Common myeloid progenitor, CD34-positive (primary cell): ENCODE measurements around the gene MSRB3.

ENCODE experiments used
- CTCF ChIA-PET: fragments of 350-600 bp; sonication (Branson Sonifier 250); formaldehyde crosslinking; loops from one replicate; lab custom pipeline; 2021; ENCODE audit warnings: antibody characterized with exemption; lab: Charles Lee
- POLR2A ChIA-PET: fragments of 350-600 bp; sonication (Branson Sonifier 250); formaldehyde crosslinking; loops from one replicate; lab custom pipeline; 2021; ENCODE audit warnings: antibody characterized with exemption; lab: Charles Lee
- DNase-seq, 3 donors: peaks; one replicate each; pipeline versions ENCODE4 v3.0.0 to v3.0.0-alpha.2; 2013
- H3K27ac ChIP-seq, 2 experiments: 1 replicate in 1 of 2; 2 replicates in 1 of 2; pipeline ENCODE4 v1.7.0; 2013; ENCODE audit warnings: inconsistent platforms in 2 of 2, low read length in 2 of 2, mild to moderate bottlenecking in 2 of 2, low read depth in 1 of 2, moderate library complexity in 1 of 2; ENCODE audit not compliant: severe bottlenecking in 2 of 2, insufficient read depth in 1 of 2, poor library complexity in 1 of 2
- H3K27me3 ChIP-seq, 5 experiments: replicated peaks in 2 of 5; 1 replicate in 3 of 5; 2 replicates in 2 of 5; pipeline versions ENCODE4 v1.6.1 to v1.7.0; 2013; ENCODE audit warnings: low read length in 4 of 5, mild to moderate bottlenecking in 2 of 5, moderate library complexity in 2 of 5, inconsistent platforms in 1 of 5; ENCODE audit not compliant: insufficient read depth in 5 of 5, control insufficient read depth in 4 of 5
- H3K36me3 ChIP-seq, 4 experiments: 1 replicate in 2 of 4; 2 replicates in 2 of 4; pipeline versions ENCODE4 v1.6.1 to v1.7.0; 2013; ENCODE audit warnings: low read length in 3 of 4, control low read depth in 1 of 4, mild to moderate bottlenecking in 1 of 4; ENCODE audit not compliant: control insufficient read depth in 4 of 4, insufficient read depth in 4 of 4
- H3K4me1 ChIP-seq, 4 experiments: 1 replicate in 3 of 4; 2 replicates in 1 of 4; pipeline versions ENCODE4 v1.6.1 to v1.7.1; 2013; ENCODE audit warnings: low read length in 3 of 4, mild to moderate bottlenecking in 3 of 4, control low read depth in 1 of 4, inconsistent platforms in 1 of 4, moderate library complexity in 1 of 4; ENCODE audit not compliant: control insufficient read depth in 4 of 4, insufficient read depth in 4 of 4; ENCODE audit errors: control extremely low read depth in 1 of 4
- H3K4me3 ChIP-seq, 7 experiments: 1 replicate in 4 of 7; 2 replicates in 3 of 7; pipeline versions ENCODE4 v1.5.1 to v1.7.0; 2013; ENCODE audit warnings: mild to moderate bottlenecking in 7 of 7, low read length in 6 of 7, moderate library complexity in 6 of 7, inconsistent platforms in 2 of 7, low read depth in 2 of 7, control low read depth in 1 of 7; ENCODE audit not compliant: insufficient read depth in 4 of 7, control insufficient read depth in 1 of 7; ENCODE audit errors: extremely low read depth in 1 of 7
- H3K9me3 ChIP-seq, 5 experiments: 1 replicate in 4 of 5; 2 replicates in 1 of 5; pipeline versions ENCODE4 v1.6.1 to v1.7.1; 2013; ENCODE audit warnings: low read length in 4 of 5, mild to moderate bottlenecking in 2 of 5, inconsistent platforms in 1 of 5, low read depth in 1 of 5, moderate library complexity in 1 of 5; ENCODE audit not compliant: control insufficient read depth in 4 of 5, insufficient read depth in 2 of 5; ENCODE audit errors: control extremely low read depth in 1 of 5
- WGBS: methylation state at CpG from one replicate; pipeline ENCODE4 v1.1.5; 2013; ENCODE audit not compliant: insufficient coverage; 5-methylcytosine and 5-hydroxymethylcytosine counted together

MSRB3 gene

GRCh38 chr12:65494537-65494936, 216.1 kb downstream of the MSRB3 start:
- no peak overlapping the region for H3K4me3 ChIP-seq
- H3K27ac ChIP-seq = no peak overlapping the region
- H3K36me3 ChIP-seq = no peaks in the 10 kb centered on the region
- H3K4me1 ChIP-seq = peaks cover 17 to 41% (median 31%) of the 10 kb centered on the region in 4 experiments
- POLR2A ChIA-PET = no interaction called here
- peaks cover 0 to 7% (median 0%) of the 10 kb centered on the region in 5 experiments for H3K27me3 ChIP-seq
- no peaks in the 10 kb centered on the region for H3K9me3 ChIP-seq
- 67% methylated on average over 1 of the region's 2 CpGs for WGBS
- DNase-seq = no peak
- CTCF ChIA-PET = no interaction called here

DNA sequence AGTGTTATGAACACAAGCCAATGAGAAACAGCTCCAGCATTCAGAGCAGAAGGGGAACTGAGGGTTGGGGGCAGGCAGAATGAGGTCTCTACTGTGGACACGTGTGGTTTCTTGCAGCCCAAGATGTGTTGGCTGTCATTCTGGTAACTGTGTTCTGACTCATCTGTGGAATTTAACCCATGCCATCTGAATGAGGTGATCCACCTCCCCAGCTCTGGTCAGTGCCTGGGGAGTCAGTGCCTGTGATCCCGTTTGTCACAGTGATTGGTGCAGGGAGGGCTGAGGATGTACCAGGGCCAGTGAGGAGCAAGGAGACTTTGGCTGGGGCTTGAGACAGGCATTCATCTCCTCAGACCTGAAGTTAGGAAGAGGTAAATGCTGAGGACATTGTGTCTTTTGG, 216.8 kb downstream of the MSRB3 start:
- DNase-seq = peak in 2 of 3 donors; percentile 50 to 59
- Histone ChIP-seq H3K27me3 (peaks cover 0 to 7% (median 0%) of the 10 kb centered on the region in 5 experiments), H3K4me3 (no peak overlapping the region), H3K9me3 (no peaks in the 10 kb centered on the region), H3K4me1 (peaks cover 17 to 41% (median 31%) of the 10 kb centered on the region in 4 experiments), H3K27ac (no peak overlapping the region), H3K36me3 (no peaks in the 10 kb centered on the region)
- 53% methylated on average over 2 of the region's 2 CpGs for WGBS
- POLR2A ChIA-PET = no interaction called here
- CTCF ChIA-PET = no interaction called here

GRCh38 chr12:65496617-65497016, 218.1 kb downstream of the MSRB3 start:
- H3K4me1 ChIP-seq = peaks cover 17 to 41% (median 31%) of the 10 kb centered on the region in 4 experiments
- WGBS = 37% methylated on average over 2 of the region's 2 CpGs
- no peak overlapping the region for H3K27ac ChIP-seq
- no peaks in the 10 kb centered on the region for H3K36me3 ChIP-seq
- ChIA-PET POLR2A (no interaction called here), CTCF (interaction anchor here (1.7 kb wide), 1 partner anchor 15 kb away, joined by 4 read pairs; no protein-coding TSS in a partner anchor)
- peaks cover 0 to 7% (median 0%) of the 10 kb centered on the region in 5 experiments for H3K27me3 ChIP-seq
- peak in 2 of 3 donors; percentile 33 to 47 for DNase-seq
- no peaks in the 10 kb centered on the region for H3K9me3 ChIP-seq
- H3K4me3 ChIP-seq = no peak overlapping the region

GRCh38 chr12:65497660-65498059, 219.2 kb downstream of the MSRB3 start:
- peaks cover 17 to 38% (median 29%) of the 10 kb centered on the region in 4 experiments for H3K4me1 ChIP-seq
- H3K4me3 ChIP-seq = no peak overlapping the region

GRCh38 chr12:65499167-65499566, 220.7 kb downstream of the MSRB3 start:
- H3K36me3 ChIP-seq = no peaks in the 10 kb centered on the region
- no peak overlapping the region for H3K27ac ChIP-seq
- ChIA-PET POLR2A (no interaction called here), CTCF (no interaction called here)
- H3K27me3 ChIP-seq = peaks cover 0 to 7% (median 0%) of the 10 kb centered on the region in 5 experiments
- H3K4me1 ChIP-seq = peaks cover 5 to 22% (median 17%) of the 10 kb centered on the region in 4 experiments
- H3K9me3 ChIP-seq = no peaks in the 10 kb centered on the region
- 100% methylated on average over 1 of the region's 7 CpGs for WGBS
- DNase-seq = no peak
- no peak overlapping the region for H3K4me3 ChIP-seq

More at GRCh38 chr12:65497660-65498059, 219.2 kb downstream of the MSRB3 start:
- Histone ChIP-seq H3K36me3 (no peaks in the 10 kb centered on the region), H3K27ac (no peak overlapping the region), H3K9me3 (no peaks in the 10 kb centered on the region), H3K27me3 (peaks cover 0 to 7% (median 0%) of the 10 kb centered on the region in 5 experiments)
- WGBS = 100% methylated on average over 2 of the region's 4 CpGs
- no peak for DNase-seq
- CTCF ChIA-PET = interaction anchor here (1.7 kb wide), 1 partner anchor 14 kb away, joined by 4 read pairs; no protein-coding TSS in a partner anchor
- POLR2A ChIA-PET = interaction anchor here (0.5 to 0.7 kb wide), 2 partner anchors 45 to 743 kb away, joined by 3 read pairs; no protein-coding TSS in a partner anchor

DNA sequence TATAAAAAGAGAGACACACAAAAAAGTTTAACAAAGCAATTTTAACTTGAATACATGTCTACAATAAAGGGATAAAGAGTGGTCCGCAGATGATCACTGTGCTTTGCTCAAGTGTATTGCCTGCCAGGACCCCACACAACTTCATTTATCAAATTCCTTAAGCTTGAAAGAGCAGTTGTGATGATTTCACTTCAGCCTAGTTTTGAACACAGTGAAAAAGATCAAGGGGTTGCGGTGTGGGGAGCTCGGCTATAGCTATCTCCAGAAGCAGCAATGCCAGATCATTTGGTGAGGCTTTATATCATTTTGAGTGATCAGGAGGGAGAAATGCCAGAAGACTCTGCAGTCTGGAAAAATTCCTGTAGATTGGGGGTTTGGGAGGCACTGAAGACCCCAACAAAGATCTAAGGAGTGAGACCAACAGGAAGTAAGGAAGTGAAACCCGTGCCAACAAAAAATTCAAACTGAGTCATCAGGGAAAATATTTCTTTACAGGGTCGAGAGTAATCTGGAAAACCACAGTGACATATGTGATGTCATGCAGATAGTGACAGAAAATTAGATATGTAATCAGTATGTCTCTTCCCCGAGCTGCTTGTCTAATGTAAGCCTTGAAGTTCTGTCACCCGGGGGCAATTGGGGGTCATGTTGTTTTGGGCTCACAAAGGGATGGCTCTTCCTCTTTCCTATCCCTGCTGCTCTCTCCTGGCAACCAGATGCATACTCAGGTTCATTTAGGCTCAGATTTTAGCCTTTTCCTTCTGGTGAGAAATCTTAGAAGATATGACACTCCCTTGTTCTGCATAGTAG, 221.8 kb downstream of the MSRB3 start:
- Histone ChIP-seq H3K27me3 (peaks cover 0 to 7% (median 0%) of the 10 kb centered on the region in 5 experiments), H3K4me3 (no peak overlapping the region), H3K4me1 (peaks cover 5 to 11% (median 6%) of the 10 kb centered on the region in 4 experiments), H3K9me3 (no peaks in the 10 kb centered on the region), H3K36me3 (no peaks in the 10 kb centered on the region), H3K27ac (no peak overlapping the region)
- 67% methylated on average over 6 of the region's 7 CpGs for WGBS
- DNase-seq = peak in 1 of 3 donors; percentile 17
- ChIA-PET POLR2A (no interaction called here), CTCF (interaction anchor here (0.5 kb wide), 1 partner anchor 186 kb away, joined by 3 read pairs; no protein-coding TSS in a partner anchor)

DNA sequence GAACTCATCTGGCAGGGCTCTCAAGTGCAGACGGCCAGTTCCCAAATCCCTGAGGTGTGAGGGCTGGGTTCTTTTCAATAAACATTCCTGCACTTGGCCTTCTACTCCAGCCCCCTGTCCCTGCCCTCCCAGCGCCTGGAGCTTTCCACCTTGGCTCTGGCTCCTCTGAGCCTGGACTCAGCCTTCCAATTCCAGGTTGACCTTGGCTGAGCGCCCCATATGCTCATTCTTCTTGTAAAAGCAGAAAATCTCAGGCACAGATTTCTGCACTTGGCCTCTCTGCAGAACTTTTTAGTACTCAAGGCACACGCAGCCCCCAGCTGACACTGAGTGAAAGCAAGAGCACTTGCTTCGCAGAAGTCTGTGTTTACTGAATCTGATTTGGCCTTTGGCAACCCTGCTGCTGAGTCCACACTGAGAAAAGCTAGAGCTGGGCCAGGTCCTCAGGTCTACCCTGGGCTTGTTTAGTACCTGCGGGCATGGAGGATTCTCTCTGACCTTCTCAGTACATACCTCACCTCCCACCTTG, 222.7 kb downstream of the MSRB3 start:
- Histone ChIP-seq H3K27me3 (peaks cover 0 to 5% (median 0%) of the 10 kb centered on the region in 5 experiments), H3K4me3 (no peak overlapping the region), H3K36me3 (no peaks in the 10 kb centered on the region), H3K4me1 (peaks cover 5 to 13% (median 10%) of the 10 kb centered on the region in 4 experiments), H3K27ac (no peak overlapping the region), H3K9me3 (no peaks in the 10 kb centered on the region)
- CTCF ChIA-PET = no interaction called here
- DNase-seq = no peak
- 96% methylated on average over 4 of the region's 6 CpGs for WGBS
- POLR2A ChIA-PET = no interaction called here
